K562 (cell line): ENCODE results near the gene FCRL6. TPM values are rescaled to one million over a fixed set of nuclear protein-coding genes. Genes with fewer than 3 reads are reported as not detected.

ENCODE experiments used
- ETV6 ChIP-seq, 3 experiments: fragments of 150-350 bp in 1 of 3; sonication (generic) in 1 of 3; formaldehyde crosslinking in 1 of 3; IDR thresholded peaks; 2 replicates each; pipeline versions ENCODE4 v1.6.1 to v1.8.0; 2014 to 2022; ENCODE audit warnings: borderline replicate concordance in 2 of 3, low read depth in 2 of 3, antibody characterized with exemption in 1 of 3, low read length in 1 of 3, mild to moderate bottlenecking in 1 of 3, missing genetic modification reagents in 1 of 3
- HDGF ChIP-seq: fragments of 450-650 bp; IDR thresholded peaks from 2 replicates; pipeline ENCODE4 v1.6.1; 2016
- KLF13 ChIP-seq: fragments of 450-650 bp; IDR thresholded peaks from 2 replicates; pipeline ENCODE4 v1.6.1; 2016; ENCODE audit warnings: missing genetic modification characterization, low read depth, mild to moderate bottlenecking, missing compliant biosample characterization, moderate library complexity, borderline replicate concordance
- KLF6 ChIP-seq: fragments of 250-450 bp; sonication (Bioruptor Pico); IDR thresholded peaks from 2 replicates; pipeline ENCODE4 v1.4.0; 2020; ENCODE audit warnings: mild to moderate bottlenecking, moderate library complexity, borderline replicate concordance
- L3MBTL2 ChIP-seq: fragments of 450-650 bp; IDR thresholded peaks from 2 replicates; pipeline ENCODE4 v1.6.1; 2016; ENCODE audit warnings: mild to moderate bottlenecking, moderate library complexity
- NFATC3 ChIP-seq: fragments of 450-650 bp; IDR thresholded peaks from 2 replicates; pipeline ENCODE4 v1.6.1; 2017; ENCODE audit warnings: mild to moderate bottlenecking
- POLR2AphosphoS5 ChIP-seq: IDR thresholded peaks from 2 replicates; pipeline ENCODE4 v1.6.1; 2011; ENCODE audit warnings: mild to moderate bottlenecking, low read depth, low read length, moderate library complexity; ENCODE audit not compliant: control insufficient read depth, insufficient read depth
- PRPF4 ChIP-seq: fragments of 200-400 bp; formaldehyde crosslinking; IDR thresholded peaks from one replicate; pipeline ENCODE4 v1.6.1; 2017; ENCODE audit warnings: low read length, low read depth, mild to moderate bottlenecking; ENCODE audit not compliant: insufficient read depth, poor library complexity, severe bottlenecking
- SIN3A ChIP-seq, 2 experiments: fragments of 150-350 bp in 1 of 2; IDR thresholded peaks; 2 replicates each; pipeline ENCODE4 v1.6.1; 2011 to 2016; ENCODE audit warnings: borderline replicate concordance in 2 of 2, low read depth in 2 of 2, low read length in 2 of 2, mild to moderate bottlenecking in 2 of 2, moderate library complexity in 2 of 2; ENCODE audit not compliant: control insufficient read depth in 1 of 2
- SLC30A9 ChIP-seq: fragments of 250-450 bp; sonication (Bioruptor Pico); IDR thresholded peaks from 2 replicates; pipeline ENCODE4 v1.8.0; 2022; ENCODE audit warnings: mild to moderate bottlenecking, moderate library complexity
- TARDBP ChIP-seq: fragments of 450-650 bp; IDR thresholded peaks from 2 replicates; pipeline ENCODE4 v1.6.1; 2016
- ZKSCAN8 ChIP-seq: fragments of 200-800 bp; sonication (Bioruptor generic); IDR thresholded peaks from 2 replicates; pipeline ENCODE4 v1.6.1; 2016; ENCODE audit warnings: missing genetic modification characterization, missing compliant biosample characterization
- ZNF347 ChIP-seq: fragments of 450-650 bp; formaldehyde crosslinking; IDR thresholded peaks from 2 replicates; pipeline ENCODE4 v1.4.0; 2020; ENCODE audit warnings: low read depth, mild to moderate bottlenecking, moderate library complexity
- ZNF77 ChIP-seq: fragments of 250-450 bp; sonication (Bioruptor Pico); IDR thresholded peaks from 2 replicates; pipeline ENCODE4 v1.5.0; 2020
- polyA plus RNA-seq, 8 experiments: library from polyadenylated mRNA; depleted of rRNA in 4 of 8; stranded (reverse) in 5 of 8; unstranded in 3 of 8; fragments of >200 nt; fragmentation: Nextera tagmentation in 2 of 8; fragmentation: Illumina TruSeq in 1 of 8; extraction: Ambion mirVana in 2 of 8; extraction: Trizol in 1 of 8; gene quantifications; 2 replicates each; pipeline versions ENCODE4 v1.2.1 to v1.2.3, GENCODE V29; 2011 to 2014; ENCODE audit warnings: inconsistent platforms in 1 of 8, missing spikeins in 1 of 8
- total RNA-seq, 7 experiments: library from RNA; depleted of rRNA in 6 of 7; stranded (reverse); fragments of >200 nt in 6 of 7; fragmentation: Illumina TruSeq in 2 of 7; extraction: Trizol in 2 of 7; gene quantifications; 2 replicates each; pipeline versions ENCODE4 v1.2.1 to v1.2.3, GENCODE V29; 2011 to 2021; ENCODE audit warnings: low replicate concordance in 1 of 7
- TF ChIP-seq, protein P1 (sequence below): fragments of 250-450 bp; sonication (Bioruptor Pico); IDR thresholded peaks from 2 replicates; pipeline ENCODE4 v1.9.0; 2021; ENCODE audit warnings: mild to moderate bottlenecking
- TF ChIP-seq, protein P2 (sequence below): fragments of 450-650 bp; IDR thresholded peaks from 2 replicates; pipeline ENCODE4 v1.7.0; 2016; ENCODE audit warnings: borderline replicate concordance
- TF ChIP-seq, protein P3 (sequence below), 2 experiments: IDR thresholded peaks in 1 of 2; conservative IDR thresholded peaks in 1 of 2; 2 replicates each; pipeline ENCODE4 v1.6.1; 2016; ENCODE audit warnings: low read depth in 2 of 2, mild to moderate bottlenecking in 1 of 2, missing compliant biosample characterization in 1 of 2, missing genetic modification characterization in 1 of 2, moderate library complexity in 1 of 2
- TF ChIP-seq, protein P4 (sequence below): fragments of 450-650 bp; formaldehyde crosslinking; IDR thresholded peaks from 2 replicates; pipeline ENCODE4 v1.4.0; 2020; ENCODE audit warnings: mild to moderate bottlenecking, moderate library complexity

FCRL6 gene
- total and polyA plus RNA-seq, 9 of the 15 experiments (the other 6 are each of a cell fraction or from before 2014, with no cell fraction given) = not detected

DNA sequence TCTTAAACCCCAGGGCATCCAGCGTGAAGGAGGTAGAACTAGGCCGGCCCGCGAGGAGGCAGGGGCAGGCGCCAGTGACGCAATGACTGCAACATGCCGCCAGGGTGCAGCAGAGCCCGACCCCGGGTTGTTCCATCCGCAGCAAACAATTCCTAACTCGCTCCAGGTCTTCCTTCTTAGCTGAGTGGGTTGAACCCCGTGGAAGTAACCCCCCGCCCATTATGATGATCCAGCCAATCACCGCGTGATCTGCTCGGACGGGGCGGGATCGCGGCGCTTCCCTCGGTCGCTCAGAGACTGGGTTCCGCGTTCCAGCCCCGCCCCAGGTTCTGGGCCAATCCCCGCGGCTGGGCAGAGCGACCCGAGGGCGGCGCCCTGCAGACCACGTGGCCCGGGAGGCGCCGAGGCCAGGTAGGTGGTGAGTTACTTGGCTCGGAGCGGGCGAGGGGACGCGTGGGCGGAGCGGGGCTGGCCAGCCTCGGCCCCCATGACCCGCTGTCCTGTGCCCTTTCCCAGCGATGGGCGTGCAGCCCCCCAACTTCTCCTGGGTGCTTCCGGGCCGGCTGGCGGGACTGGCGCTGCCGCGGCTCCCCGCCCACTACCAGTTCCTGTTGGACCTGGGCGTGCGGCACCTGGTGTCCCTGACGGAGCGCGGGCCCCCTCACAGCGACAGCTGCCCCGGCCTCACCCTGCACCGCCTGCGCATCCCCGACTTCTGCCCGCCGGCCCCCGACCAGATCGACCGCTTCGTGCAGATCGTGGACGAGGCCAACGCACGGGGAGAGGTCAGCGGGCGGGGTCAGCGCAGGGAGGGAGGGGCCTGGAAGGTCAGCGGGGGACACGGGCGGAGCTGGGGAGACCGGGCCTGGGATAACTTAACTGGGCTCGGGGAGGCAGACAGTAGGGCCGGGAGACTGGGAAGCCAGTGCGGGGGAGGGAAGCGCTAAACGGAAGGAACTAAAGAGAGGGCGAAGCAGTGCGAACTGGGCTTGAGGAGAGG lies 21.3 kb upstream of the FCRL6 start, which contains the start of gene DUSP23 (continued):
- TF ChIP-seq KLF6 (CRISPR knock-in tag) (no peak), TARDBP (no peak), L3MBTL2 (peak; percentile 99), ZNF347 (no peak), ZNF77 (CRISPR knock-in tag) (no peak), NFATC3 (no peak), ETV6 (IDR thresholded peaks at IDR 0.05; ENCODE audit: borderline replicate concordance in 1 of 2, low read depth in 2 of 2, low read length in 1 of 2) (no peak), ETV6 (CRISPR knock-in tag; IDR thresholded peaks at IDR 0.05; ENCODE audit: borderline replicate concordance) (0 out of 2 replicates have a peak, but pooled peaks have one; percentile 14), KLF13 (tag) (peak; percentile 81; the same call in 1 of the 2 replicates), PRPF4 (no peak), SIN3A (IDR thresholded peaks at IDR 0.05; ENCODE audit: borderline replicate concordance in 2 of 2, control insufficient read depth in 1 of 2, low read depth in 2 of 2, low read length in 2 of 2) (peak in 1 of 2 experiments; percentile 55; a peak in 1 of 4 replicates), POLR2AphosphoS5 (no peak), ZKSCAN8 (no peak), SLC30A9 (CRISPR knock-in tag) (no peak), HDGF (no peak)
- TF ChIP-seq, protein P1, sequence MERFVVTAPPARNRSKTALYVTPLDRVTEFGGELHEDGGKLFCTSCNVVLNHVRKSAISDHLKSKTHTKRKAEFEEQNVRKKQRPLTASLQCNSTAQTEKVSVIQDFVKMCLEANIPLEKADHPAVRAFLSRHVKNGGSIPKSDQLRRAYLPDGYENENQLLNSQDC (CRISPR knock-in tag) = no peak
- TF ChIP-seq, protein P2, sequence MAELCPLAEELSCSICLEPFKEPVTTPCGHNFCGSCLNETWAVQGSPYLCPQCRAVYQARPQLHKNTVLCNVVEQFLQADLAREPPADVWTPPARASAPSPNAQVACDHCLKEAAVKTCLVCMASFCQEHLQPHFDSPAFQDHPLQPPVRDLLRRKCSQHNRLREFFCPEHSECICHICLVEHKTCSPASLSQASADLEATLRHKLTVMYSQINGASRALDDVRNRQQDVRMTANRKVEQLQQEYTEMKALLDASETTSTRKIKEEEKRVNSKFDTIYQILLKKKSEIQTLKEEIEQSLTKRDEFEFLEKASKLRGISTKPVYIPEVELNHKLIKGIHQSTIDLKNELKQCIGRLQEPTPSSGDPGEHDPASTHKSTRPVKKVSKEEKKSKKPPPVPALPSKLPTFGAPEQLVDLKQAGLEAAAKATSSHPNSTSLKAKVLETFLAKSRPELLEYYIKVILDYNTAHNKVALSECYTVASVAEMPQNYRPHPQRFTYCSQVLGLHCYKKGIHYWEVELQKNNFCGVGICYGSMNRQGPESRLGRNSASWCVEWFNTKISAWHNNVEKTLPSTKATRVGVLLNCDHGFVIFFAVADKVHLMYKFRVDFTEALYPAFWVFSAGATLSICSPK = no peak
- TF ChIP-seq, protein P3, sequence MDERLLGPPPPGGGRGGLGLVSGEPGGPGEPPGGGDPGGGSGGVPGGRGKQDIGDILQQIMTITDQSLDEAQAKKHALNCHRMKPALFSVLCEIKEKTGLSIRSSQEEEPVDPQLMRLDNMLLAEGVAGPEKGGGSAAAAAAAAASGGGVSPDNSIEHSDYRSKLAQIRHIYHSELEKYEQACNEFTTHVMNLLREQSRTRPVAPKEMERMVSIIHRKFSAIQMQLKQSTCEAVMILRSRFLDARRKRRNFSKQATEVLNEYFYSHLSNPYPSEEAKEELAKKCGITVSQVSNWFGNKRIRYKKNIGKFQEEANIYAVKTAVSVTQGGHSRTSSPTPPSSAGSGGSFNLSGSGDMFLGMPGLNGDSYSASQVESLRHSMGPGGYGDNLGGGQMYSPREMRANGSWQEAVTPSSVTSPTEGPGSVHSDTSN (CRISPR knock-in tag; IDR thresholded peaks at IDR 0.05; ENCODE audit: low read depth) = no peak
- TF ChIP-seq, protein P3 (tag; conservative IDR thresholded peaks at IDR 0.05; ENCODE audit: low read depth) = 0 out of 2 replicates have a peak, but pooled peaks have one; percentile 5
- TF ChIP-seq, protein P4, sequence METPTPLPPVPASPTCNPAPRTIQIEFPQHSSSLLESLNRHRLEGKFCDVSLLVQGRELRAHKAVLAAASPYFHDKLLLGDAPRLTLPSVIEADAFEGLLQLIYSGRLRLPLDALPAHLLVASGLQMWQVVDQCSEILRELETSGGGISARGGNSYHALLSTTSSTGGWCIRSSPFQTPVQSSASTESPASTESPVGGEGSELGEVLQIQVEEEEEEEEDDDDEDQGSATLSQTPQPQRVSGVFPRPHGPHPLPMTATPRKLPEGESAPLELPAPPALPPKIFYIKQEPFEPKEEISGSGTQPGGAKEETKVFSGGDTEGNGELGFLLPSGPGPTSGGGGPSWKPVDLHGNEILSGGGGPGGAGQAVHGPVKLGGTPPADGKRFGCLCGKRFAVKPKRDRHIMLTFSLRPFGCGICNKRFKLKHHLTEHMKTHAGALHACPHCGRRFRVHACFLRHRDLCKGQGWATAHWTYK (CRISPR knock-in tag) = peak; percentile 70; the same call in 1 of the 2 replicates
